IMR-90 (cell line): Measurements from ENCODE around the gene RTN4RL2.

ENCODE experiments used
- FOS ChIP-seq: fragments of 150-350 bp; IDR thresholded peaks from 2 replicates; pipeline ENCODE4 v1.6.1; 2016; ENCODE audit warnings: low read depth, low read length
- MAFK ChIP-seq: IDR thresholded peaks from 2 replicates; pipeline ENCODE4 v1.6.1; 2012; ENCODE audit warnings: low read depth, low read length, improper control_type of control experiment
- MXI1 ChIP-seq: IDR thresholded peaks from 2 replicates; pipeline ENCODE4 v1.6.1; 2012; ENCODE audit warnings: low read depth, mild to moderate bottlenecking, low read length, moderate library complexity, borderline replicate concordance
- POLR2A ChIP-seq: IDR thresholded peaks from 2 replicates; pipeline ENCODE4 v1.6.1; 2012; ENCODE audit warnings: mild to moderate bottlenecking, low read depth, low read length
- RFX5 ChIP-seq: IDR thresholded peaks from 2 replicates; pipeline ENCODE4 v1.8.0; 2012; ENCODE audit warnings: low read depth, mild to moderate bottlenecking, low read length, moderate library complexity
- TF ChIP-seq, protein P1 (sequence below): conservative IDR thresholded peaks from 2 replicates; pipeline ENCODE4 v1.5.1; 2012; ENCODE audit warnings: mild to moderate bottlenecking, low read depth, low read length, improper control_type of control experiment

DNA sequence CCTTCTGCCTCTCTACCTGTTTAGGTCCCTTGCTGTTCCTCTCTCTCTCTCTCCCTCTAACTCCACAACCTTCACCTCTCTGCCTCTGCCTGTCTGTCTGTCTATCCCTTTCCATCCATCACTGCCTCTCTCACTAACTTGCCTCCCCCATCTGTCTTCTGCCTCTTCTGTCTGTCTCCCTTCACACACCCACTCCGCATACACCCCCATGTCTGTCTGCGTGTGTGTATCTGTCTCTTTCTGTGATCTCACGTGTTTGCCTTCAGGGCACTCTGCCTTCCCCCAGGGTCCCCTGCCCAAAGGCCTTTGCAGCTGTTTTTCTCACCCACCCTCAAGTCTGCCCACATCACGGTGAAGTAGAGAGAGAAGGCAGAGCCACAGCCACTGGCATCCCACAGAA is 7.9 kb downstream of the RTN4RL2 start:
- TF ChIP-seq, protein P1, sequence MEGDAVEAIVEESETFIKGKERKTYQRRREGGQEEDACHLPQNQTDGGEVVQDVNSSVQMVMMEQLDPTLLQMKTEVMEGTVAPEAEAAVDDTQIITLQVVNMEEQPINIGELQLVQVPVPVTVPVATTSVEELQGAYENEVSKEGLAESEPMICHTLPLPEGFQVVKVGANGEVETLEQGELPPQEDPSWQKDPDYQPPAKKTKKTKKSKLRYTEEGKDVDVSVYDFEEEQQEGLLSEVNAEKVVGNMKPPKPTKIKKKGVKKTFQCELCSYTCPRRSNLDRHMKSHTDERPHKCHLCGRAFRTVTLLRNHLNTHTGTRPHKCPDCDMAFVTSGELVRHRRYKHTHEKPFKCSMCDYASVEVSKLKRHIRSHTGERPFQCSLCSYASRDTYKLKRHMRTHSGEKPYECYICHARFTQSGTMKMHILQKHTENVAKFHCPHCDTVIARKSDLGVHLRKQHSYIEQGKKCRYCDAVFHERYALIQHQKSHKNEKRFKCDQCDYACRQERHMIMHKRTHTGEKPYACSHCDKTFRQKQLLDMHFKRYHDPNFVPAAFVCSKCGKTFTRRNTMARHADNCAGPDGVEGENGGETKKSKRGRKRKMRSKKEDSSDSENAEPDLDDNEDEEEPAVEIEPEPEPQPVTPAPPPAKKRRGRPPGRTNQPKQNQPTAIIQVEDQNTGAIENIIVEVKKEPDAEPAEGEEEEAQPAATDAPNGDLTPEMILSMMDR = no peak
- no peak for TF ChIP-seq MXI1
- no peak for TF ChIP-seq FOS
- TF ChIP-seq POLR2A = no peak
- TF ChIP-seq MAFK = no peak
- TF ChIP-seq RFX5 = no peak
